ENCODE data around the gene ALDH1A3.

The ALDH1A3 gene

DNA sequence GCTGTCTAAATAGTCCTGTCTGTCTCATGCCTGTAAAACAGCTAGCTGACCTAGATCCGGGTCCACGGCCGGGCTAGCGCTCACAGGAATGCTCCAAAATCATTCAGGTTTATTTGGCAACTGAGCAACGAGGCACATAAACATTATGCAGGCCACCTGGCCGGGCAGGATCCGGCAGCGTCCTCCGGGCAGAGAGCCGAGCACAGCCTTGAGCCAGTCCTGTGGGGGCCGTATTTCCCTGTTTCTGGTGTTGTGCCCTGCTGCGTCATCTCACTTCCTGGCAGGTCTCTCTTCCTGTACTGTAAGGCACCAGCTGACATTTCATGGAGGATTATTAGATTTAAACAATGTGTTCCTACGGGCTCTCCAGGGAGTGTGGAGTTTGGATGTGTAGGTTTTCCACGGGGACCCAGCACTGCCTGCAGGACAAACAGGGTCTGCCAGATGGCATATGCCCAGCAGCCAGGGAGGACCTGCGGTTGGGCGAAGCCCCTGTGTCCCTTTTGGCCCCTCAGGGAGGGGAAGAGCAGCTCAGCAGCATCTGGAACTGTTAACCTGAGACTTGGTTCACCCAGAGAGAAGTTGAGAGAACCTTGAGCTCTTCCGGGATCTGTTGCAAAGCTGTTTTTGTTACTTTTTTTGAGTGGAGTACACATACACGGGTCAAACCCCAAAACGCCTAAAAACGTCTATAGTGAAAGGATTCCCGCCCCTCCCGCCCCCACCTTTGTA, 23.0 kb downstream of the ALDH1A3 start:
- no peak for DNase-seq

DNA sequence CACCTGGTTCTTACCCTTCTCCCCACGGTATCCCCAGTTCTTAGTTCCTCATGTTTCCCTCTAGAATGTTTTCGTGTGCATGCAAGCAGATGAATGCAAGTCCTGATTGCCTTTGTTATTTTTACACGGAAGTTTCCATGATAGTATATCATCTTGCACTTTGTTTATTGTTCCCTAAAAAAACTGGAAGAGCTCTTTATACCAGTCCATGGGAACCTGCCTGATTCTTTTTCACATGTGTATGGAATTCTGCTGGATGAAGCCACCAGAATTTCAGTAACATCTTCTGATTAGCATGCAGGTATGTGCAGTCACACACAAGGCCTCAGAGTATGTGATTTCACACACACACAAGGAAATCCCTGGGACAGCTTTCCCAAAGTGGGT, 23.5 kb downstream of the ALDH1A3 start:
- no peak for DNase-seq

DNA sequence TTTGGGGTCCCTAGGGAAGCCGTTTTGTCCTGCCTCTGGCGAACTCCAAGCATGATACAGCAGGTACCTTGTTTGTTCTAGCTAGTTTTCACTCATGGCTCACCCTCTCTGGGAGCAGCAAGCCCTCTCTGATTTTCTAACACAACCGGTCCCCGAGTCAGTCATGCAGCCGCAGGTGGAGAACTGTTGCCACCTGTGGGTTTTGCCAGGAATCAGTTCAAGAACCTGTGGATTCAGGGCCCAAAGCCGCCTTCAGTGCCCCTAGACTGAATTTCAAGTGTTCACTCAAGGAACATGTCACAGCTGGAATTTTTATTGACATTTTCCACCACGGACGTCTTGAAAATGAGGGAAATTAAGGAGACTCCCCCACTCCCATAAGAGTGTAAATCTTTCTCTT, 26.2 kb downstream of the ALDH1A3 start:
- DNase-seq: no peak

DNA sequence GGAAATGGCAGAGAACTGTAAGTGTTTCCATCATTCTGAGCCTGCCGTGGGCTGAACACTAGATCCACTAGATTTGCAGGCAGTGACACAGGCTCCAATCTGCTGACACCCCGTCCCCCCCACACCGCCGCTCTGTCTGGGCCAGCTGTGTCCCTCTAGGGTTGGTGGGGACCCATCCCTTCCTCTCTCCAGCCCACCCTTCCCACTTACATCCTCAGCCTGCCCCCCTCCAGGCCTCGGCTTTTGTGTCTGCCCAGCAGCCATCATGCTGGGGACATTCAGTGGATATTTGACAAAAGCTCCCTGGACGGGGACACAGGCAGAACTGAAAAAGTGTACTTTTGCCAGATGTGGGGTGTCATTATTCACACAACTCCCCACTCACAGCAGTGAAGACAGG, 28.8 kb downstream of the ALDH1A3 start:
- no peak for DNase-seq

DNA sequence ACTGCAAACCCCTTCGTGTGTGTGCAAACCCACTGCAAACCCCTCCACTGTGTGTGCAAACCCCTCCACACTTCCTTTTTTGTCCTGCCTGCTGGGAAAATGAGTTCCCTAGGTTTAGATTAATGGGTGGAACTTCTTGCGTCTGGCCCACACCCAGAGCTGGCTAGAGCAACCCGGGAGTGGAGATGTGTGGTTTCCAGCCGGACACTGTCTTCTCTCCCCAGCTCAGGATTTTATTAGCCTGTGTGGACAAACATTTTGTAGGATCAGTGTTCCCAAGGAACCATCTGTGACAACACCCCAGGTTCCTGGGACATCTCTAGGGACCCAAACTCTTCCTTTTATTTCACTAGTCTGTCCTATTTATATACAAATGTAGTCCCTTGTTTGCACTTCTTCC, 29.9 kb downstream of the ALDH1A3 start:
- DNase-seq: no peak

DNA sequence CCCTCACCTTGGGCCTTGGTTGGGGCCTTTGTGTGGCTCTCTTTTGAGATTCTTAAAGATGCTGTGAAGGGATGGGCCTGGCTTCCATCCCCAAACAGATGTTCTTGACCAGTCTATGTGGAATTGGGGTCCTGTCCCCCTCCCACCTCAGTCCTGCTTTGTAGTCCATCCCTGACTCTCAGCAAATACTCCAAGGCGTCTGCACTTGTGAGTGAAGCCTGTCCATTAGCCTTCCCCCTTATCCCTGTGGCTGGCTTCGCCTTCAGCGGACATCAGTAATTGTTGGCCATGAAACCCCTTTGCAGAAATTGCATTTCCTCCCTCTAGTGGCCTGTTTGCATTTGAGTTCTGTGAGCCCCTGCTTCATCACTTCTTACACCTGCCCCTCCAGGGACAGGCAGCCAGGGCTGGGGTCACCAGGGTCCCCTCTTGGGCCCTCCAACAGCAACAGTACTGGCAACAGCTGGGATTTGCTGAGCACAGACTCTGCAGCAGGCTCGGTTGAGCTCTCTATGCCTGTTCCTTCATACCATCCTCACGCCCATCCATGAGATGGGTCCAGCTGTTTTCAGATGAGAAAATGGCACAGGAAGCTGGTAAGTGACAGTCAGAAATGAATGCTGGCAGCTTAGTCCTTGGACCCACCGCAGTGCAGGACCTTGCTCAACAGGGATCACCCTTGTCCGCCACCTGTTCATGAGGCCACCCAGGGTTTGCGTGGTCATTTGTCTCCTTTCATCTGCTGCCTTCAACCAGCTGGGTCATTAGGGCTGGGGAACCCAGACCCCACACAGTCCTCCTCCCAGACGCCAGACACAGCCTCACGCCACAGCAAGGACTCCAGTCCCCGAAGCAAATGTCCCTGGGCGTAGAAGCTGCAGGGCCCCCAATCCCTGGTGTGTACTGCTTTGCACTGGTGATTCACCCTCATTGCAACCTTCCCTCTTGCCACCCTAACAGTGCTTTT, 30.6 kb downstream of the ALDH1A3 start:
- DNase-seq: no peak

DNA sequence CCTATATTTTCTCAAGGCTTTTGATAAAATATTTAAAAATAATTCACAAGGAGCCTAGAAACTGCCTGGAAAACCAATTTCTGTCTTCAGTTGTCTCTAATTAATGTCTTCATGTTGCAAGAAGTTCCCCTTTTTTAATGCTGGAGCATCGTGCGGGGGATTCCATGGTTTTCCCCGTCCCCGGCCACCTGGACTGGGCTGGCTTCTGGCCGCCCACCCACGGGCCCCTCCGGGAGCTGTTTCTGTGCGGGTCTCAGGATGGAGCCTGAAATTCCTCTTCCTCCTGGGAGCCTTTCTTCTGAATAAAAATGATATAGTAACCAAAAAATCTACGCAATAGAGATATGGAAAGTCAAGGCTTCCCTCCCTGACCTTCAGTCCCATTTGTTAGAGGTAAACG, 31.5 kb downstream of the ALDH1A3 start:
- DNase-seq: no peak

DNA sequence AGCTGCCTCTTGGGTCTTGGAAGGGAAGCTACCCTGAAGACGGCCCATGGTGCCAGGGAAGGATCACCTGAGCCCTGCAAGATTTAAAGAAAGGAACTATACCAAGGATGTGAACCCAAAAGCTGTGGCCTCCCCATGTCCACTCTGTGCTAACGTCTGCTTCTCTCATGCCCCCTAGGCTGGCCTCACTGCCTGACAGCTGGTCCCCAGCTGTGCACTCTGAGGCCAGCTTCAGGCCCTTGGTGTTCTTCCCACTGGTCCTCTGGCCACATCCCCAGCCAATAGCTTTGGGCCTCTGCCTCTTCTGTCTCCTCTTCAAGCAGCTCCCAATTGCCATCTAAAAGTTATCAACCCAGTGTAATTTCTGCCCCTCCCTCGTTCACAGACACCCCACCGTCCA, 34.3 kb downstream of the ALDH1A3 start:
- no peak for DNase-seq

DNA sequence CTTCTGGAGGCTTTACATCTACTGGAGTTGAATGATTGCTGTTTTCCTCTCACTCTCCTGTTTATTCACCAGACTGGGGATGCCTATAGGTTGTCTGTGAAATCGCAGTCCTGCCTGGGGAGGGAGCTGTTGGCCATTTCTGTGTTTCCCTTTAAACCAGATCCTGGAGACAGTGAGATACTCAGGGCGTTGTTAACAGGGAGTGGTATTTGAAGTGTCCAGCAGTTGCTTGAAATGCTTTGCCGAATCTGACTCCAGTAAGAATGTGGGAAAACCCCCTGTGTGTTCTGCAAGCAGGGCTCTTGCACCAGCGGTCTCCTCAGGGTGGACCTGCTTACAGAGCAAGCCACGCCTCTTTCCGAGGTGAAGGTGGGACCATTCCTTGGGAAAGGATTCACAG, 35.2 kb downstream of the ALDH1A3 start:
- no peak for DNase-seq

DNA sequence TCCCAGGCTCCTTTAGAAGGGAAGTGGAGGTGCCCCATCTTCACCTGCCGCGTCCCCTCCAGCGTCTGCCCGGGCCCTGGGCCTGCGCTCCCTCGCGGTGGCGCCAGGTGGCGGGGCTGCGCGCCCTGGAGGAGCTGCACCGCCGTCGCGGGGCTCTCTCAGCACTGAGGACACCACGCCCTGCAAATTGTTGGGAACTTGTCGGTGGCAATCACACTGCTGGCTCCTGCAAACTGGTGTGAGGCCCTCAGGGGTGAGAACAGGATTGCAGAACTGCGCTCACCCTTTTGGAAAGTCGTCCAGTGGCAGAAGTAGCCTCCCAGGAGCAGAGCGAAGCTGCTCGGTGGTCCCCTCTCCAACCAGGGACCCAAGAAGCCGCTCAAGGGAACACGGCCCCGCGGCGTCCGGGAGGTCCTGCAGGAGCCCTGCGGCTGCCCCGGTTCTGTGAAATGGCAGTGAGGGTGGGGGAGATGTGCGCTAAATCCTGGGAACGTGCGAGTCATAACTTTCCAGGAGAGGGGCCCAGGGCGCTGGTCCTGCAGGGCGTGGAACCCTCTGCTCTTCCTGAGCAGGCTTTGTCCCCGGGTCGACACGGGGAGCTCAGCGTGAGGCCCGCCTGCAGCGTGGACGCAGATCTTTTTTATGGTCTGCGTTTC, 38.5 kb downstream of the ALDH1A3 start:
- DNase-seq: peak; percentile 75 to 83

DNA sequence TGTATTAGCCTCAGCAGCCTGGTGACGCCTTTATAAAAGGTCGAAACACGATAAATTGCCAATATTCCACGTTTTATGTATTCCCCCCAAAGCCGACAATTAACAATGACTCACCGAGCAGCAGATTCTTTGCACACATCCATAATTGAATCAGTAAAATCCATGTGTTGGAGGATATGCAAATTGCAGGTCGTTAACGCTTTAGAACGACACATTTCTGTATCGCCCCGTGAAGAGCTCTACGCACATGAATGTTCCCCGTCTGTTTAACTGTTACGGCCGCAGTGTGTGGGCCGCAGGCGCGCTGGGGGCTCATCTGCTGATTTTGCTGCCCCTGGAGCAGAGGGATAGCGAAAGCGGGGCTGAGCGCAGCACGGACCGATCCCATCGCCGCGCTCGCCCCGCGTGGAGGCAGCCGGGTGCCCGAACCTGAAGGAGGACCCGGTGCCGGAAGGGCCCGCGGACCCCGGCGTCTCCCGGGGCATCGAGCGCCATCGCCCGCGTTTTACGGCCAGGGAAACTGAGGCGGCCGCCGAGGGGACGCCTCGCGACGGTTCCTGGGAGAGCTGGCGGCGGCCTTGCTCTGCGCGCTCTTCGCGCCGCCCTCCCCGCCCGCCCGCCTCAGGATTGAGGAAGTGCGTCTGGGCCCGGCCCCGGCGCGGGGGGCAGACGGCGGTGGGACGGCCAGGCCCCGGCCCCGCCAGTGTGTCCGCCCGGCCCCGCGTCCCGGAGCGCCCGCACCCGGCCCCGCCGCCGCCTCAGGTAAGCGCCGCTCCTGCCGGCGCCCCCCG, 39.3 kb downstream of the ALDH1A3 start, which contains the start of gene LRRK1:
Gene LRRK1 (plus strand): TSS at position 668 of the 791 bp plus-strand sequence. CDS start 5,276 bp downstream, outside the sequence.
- DNase-seq: peak in 1 of 2 donors; percentile 42

DNA sequence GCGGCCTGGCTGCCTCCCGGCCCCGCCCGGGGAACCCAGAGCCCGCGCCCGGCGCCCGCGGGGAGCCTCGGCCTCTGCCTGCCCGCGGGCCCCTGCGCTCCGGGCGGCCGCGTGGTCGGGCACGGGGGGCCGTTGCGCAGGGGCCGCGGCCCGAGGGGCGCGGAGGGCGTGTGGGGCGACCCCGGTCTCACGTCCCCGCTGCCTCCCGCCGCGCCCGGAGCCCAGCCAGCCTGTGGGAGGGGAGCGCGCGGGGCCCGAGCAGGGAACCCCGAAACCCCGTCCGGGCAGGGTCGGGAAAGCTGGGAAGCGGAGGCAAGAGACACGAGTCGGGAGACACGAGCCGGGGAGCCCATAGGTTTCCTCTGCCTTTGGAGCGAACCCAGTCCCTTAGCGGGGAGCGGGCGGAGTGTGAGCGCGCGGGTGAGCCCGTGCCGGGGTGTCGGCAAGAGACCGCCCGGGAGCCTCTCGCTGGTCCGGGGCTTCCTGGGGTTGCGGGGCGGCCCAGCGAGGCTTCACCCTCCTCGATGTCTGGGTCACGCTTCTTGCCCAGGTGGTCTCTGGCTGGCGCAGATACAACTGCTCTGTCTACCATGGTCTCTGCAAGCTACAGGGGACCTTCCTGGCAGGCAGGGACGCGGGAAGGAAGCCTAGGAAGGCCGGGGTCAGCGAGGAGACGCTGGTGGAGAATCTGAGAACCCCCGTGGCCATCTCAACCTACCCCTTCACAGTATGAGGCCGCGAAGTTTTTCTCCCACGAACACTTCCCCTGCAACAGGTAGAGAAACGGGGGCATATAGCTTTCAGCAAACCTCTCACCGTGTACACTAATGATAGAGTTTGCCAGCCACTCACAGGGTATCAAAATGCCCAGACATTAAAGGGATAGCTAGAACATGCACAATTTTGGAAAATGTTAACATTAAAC, 40.1 kb downstream of the ALDH1A3 start:
- DNase-seq: peak; percentile 25 to 37

DNA sequence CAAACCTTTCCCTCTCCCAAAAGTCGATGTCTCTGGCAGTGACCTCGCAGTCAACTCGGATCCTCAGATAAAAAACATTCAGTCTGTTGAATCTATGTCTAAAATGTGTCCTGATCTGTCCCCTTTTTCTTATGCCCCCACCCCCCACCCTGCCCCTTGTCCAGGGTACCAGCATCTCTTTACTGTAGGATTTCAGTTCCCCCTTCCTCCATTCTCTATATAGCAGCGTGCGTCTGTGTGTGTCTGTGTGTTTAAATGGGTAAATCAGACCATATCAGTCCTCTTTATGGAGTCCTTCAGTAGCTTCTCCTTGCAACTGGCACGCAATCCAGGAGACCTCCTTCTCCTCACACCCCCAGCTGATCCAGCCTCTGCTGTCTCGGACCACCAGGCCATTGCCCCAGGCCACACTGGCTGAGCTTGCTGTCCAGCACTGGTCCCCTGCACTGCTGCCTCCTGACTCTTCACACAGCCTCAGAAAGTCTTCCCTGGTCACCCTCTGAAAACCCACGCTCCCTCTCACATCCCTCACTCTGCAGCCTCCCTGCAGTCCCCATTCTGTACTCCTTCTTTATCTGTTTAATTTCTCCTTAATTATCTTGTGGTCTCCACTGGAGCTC, 41.0 kb downstream of the ALDH1A3 start:
- DNase-seq: no peak

DNA sequence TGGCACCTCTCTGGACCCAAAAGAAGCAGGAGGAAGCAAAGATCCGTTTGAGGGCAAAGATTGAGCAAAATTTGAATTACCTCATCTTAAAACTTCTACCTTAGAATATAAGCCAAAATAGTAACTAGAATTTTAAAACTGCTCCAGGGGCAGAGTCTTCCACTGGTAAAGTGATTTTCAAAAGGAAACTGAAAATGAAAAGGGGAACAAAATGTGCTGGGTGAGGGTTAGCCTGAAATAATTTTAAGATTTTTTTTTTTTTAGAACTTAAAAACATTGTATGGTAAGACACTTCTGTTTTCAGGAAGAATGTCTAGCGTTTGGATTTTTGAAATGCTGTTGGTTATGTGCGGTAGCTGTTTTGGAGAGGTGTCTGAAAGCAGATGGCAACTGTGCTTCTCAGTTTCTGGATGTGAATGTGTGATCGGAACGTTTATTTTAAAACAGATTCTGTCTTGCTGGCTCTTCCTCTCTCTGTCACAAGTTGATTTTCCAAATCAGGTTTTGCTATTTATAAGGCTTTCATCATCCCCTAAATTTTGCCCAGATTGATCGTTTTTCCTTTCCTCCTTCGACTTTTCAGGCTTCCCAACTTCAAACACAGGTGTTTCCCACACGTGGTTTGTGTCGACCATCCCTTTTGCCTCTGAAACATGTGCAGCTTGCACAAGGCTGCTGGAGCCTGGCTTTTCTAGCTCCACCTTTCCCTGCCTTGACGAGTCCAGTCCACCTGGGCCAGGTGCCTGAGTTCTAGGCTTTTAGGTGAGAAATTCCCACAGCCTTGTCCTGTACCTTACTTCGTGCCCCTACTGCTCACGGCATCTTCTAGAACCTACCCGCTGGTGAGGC, 42.8 kb downstream of the ALDH1A3 start:
- DNase-seq: no peak

DNA sequence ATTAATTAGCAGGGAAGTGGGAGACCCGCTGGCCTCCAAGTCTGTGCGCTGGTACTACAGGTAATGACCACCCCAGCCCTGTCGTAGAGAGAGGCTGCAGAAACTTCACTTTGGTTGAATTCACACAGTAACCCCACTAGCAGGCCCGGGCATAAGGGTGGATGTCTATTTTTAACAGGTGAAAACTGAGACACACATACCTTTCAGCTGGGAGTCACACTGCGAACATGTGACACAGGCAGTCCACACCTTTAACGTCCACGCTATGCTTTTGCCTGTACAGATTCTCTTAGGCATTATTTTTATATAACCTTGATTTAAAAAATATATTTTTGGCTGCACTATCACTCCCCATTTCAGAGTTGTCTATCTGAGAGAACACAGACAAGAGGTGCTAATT, 43.4 kb downstream of the ALDH1A3 start:
- DNase-seq: no peak

DNA sequence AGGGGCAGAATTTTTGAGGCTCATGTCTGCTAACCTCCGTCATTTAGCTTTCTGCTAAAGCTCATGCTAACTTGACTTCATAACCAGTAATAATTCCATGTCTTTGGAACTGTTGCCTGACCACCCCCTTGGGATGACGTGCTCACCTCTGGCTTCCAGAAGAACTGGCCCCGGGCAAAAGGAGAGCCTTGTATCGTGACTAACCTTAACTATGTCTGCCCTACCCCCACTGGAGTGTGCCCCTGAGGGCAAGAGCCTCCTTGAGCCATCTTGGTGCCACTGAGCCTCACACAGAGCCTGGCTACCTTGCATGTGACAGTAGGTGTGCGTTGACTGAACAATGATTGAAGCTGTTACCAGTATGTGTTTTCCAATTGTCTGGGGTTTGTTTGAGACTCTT, 44.3 kb downstream of the ALDH1A3 start:
- DNase-seq: no peak

DNA sequence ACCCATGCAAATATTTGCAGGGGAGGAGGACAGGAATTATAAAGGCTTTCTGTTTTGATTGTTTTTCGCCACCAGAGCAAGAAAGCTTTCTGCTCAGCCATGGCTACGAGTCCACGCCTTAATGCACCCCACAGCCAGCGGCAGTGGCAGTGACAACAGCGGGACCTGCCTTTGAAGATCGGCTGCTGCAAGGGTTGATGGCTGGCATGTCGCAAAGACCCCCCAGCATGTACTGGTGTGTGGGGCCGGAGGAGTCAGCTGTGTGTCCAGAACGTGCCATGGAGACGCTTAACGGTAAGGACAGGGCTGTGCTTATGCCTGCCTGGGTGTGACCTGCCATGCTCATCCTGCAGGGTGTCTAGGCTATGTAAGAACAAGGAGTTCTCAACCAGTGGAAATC, 44.8 kb downstream of the ALDH1A3 start:
- DNase-seq: no peak

DNA sequence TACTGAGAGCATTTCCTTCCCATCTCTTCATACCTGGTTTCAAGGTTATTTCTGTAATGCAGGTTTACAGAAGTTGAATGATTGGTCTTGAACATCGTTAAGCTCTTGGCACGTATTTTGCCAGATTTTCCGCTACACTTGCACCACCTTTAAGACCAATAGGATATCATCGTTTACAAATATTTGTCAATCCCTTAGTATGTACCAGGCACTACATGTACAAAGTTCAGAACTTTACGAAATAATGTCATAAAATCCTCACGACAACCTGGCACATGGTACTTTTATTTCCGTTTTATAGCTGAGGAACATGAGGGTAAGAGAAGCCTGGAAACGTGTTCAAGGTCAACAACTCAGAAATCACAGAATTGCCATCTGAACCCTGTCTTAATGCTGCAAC, 45.8 kb downstream of the ALDH1A3 start:
- DNase-seq: no peak

DNA sequence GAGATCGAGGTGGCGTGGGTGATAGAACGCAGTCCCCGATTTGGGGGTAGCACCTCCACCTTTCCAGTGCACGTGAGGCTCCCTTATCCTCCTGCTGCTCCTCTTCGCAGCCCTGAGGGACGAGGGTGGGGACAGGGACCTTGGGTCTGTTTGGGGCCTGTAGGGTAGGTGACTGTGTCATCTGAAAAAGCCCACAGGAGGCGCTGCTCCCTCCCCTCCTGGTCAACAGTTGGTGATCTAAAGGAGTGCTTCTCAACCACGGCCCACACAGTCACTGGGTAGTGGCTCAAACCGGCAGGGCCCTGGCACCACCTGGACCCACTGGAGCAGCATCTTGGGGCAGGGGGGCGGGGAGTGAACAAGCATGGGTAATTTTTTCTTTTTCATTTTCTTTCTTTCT, 46.6 kb downstream of the ALDH1A3 start:
- no peak for DNase-seq
